HEK293 (cell line): Measurements from ENCODE around the gene DNAJC27.

Experiments used
- CTCF ChIA-PET: fragments of 350-600 bp; formaldehyde crosslinking; extraction: SDS; loops from one replicate; lab custom pipeline; 2021; ENCODE audit warnings: antibody characterized with exemption; lab: Yijun Ruan, JAX
- POLR2A ChIA-PET: fragments of 300-600 bp; formaldehyde crosslinking; extraction: SDS; loops from one replicate; lab custom pipeline; 2020; ENCODE audit warnings: antibody characterized with exemption, inconsistent platforms; lab: Yijun Ruan, JAX
- H3K27ac ChIP-seq: fragments of 200-500 bp; sonication (Bioruptor generic); 2 replicates; pipeline ENCODE4 v1.5.1; 2014; ENCODE audit warnings: low read depth, low read length, control low read depth, inconsistent platforms; ENCODE audit errors: extremely low read depth
- H3K36me3 ChIP-seq, 2 experiments: fragments of 200-500 bp in 1 of 2; sonication (Bioruptor generic) in 1 of 2; 1 replicate in 1 of 2; 2 replicates in 1 of 2; pipeline ENCODE4 v1.5.1; 2014 to 2017; ENCODE audit warnings: inconsistent platforms in 2 of 2, low read length in 2 of 2; ENCODE audit not compliant: control insufficient read depth in 2 of 2, insufficient read depth in 1 of 2
- H3K4me1 ChIP-seq: fragments of 200-500 bp; sonication (Bioruptor generic); 2 replicates; pipeline ENCODE4 v1.5.1; 2014; ENCODE audit warnings: mild to moderate bottlenecking, low read length, inconsistent platforms; ENCODE audit not compliant: control insufficient read depth, insufficient read depth
- H3K4me3 ChIP-seq: 2 replicates; pipeline ENCODE4 v1.5.1; 2011; ENCODE audit warnings: low read depth, mild to moderate bottlenecking, control low read depth, low read length, moderate library complexity
- H3K9me3 ChIP-seq: fragments of 200-500 bp; sonication (Bioruptor generic); 2 replicates; pipeline ENCODE4 v1.5.1; 2014; ENCODE audit warnings: low read depth, low read length, inconsistent platforms; ENCODE audit not compliant: control insufficient read depth, insufficient read depth
- EGR2 ChIP-seq: fragments of 450-650 bp; formaldehyde crosslinking; IDR thresholded peaks from 2 replicates; pipeline ENCODE4 v1.5.1; 2016; ENCODE audit warnings: low read depth, missing biosample characterization, missing genetic modification characterization
- ZBTB20 ChIP-seq: fragments of 450-650 bp; formaldehyde crosslinking; IDR thresholded peaks from 2 replicates; pipeline ENCODE4 v1.5.1; 2016; ENCODE audit warnings: missing biosample characterization, missing genetic modification characterization
- ZBTB21 ChIP-seq: fragments of 450-650 bp; formaldehyde crosslinking; IDR thresholded peaks from 2 replicates; pipeline ENCODE4 v1.5.1; 2017; ENCODE audit warnings: missing biosample characterization, missing genetic modification characterization
- ZEB2 ChIP-seq: fragments of 450-650 bp; formaldehyde crosslinking; IDR thresholded peaks from 2 replicates; pipeline ENCODE4 v1.5.1; 2016; ENCODE audit warnings: missing biosample characterization, missing genetic modification characterization
- ZNF140 ChIP-seq: fragments of 450-650 bp; formaldehyde crosslinking; IDR thresholded peaks from 2 replicates; pipeline ENCODE4 v1.5.1; 2016; ENCODE audit warnings: missing biosample characterization, missing genetic modification characterization
- ZNF169 ChIP-seq: fragments of 450-650 bp; formaldehyde crosslinking; IDR thresholded peaks from 2 replicates; pipeline ENCODE4 v1.5.1; 2016; ENCODE audit warnings: missing biosample characterization, missing genetic modification characterization
- ZNF184 ChIP-seq: fragments of 450-650 bp; IDR thresholded peaks from 2 replicates; pipeline ENCODE4 v1.5.1; 2018; ENCODE audit warnings: missing biosample characterization, mild to moderate bottlenecking, missing genetic modification characterization
- ZNF19 ChIP-seq: fragments of 450-650 bp; formaldehyde crosslinking; IDR thresholded peaks from 2 replicates; pipeline ENCODE4; 2016; ENCODE audit warnings: missing biosample characterization, missing genetic modification characterization, low read depth
- ZNF341 ChIP-seq: fragments of 450-650 bp; formaldehyde crosslinking; IDR thresholded peaks from 2 replicates; pipeline ENCODE4; 2016; ENCODE audit warnings: low read depth, missing biosample characterization, missing genetic modification characterization
- ZNF423 ChIP-seq: fragments of 450-650 bp; formaldehyde crosslinking; IDR thresholded peaks from 2 replicates; pipeline ENCODE4 v1.5.1; 2016; ENCODE audit warnings: missing biosample characterization, missing genetic modification characterization
- ZNF433 ChIP-seq: fragments of 450-650 bp; formaldehyde crosslinking; IDR thresholded peaks from 2 replicates; pipeline ENCODE4 v1.5.1; 2016; ENCODE audit warnings: missing biosample characterization, missing genetic modification characterization, low read depth
- ZNF510 ChIP-seq: fragments of 450-650 bp; formaldehyde crosslinking; IDR thresholded peaks from 2 replicates; pipeline ENCODE4 v1.5.1; 2018; ENCODE audit warnings: mild to moderate bottlenecking, missing genetic modification characterization, missing biosample characterization; ENCODE audit not compliant: insufficient replicate concordance
- ZNF624 ChIP-seq: fragments of 450-650 bp; formaldehyde crosslinking; IDR thresholded peaks from 2 replicates; pipeline ENCODE4 v1.5.1; 2017; ENCODE audit warnings: missing biosample characterization, missing genetic modification characterization
- ZNF704 ChIP-seq: fragments of 450-650 bp; formaldehyde crosslinking; IDR thresholded peaks from 2 replicates; pipeline ENCODE4 v1.5.1; 2016; ENCODE audit warnings: missing biosample characterization, missing genetic modification characterization
- ZNF768 ChIP-seq: fragments of 450-650 bp; formaldehyde crosslinking; IDR thresholded peaks from 2 replicates; pipeline ENCODE4 v1.5.1; 2018; ENCODE audit warnings: missing biosample characterization, mild to moderate bottlenecking, missing genetic modification characterization
- ZNF785 ChIP-seq: fragments of 450-650 bp; formaldehyde crosslinking; IDR thresholded peaks from 2 replicates; pipeline ENCODE4 v1.5.1; 2016; ENCODE audit warnings: missing biosample characterization, missing genetic modification characterization
- ZSCAN5A ChIP-seq: fragments of 450-650 bp; formaldehyde crosslinking; IDR thresholded peaks from 2 replicates; pipeline ENCODE4 v1.5.1; 2016; ENCODE audit warnings: missing biosample characterization, missing genetic modification characterization
- TF ChIP-seq, protein P1 (sequence below): fragments of 450-650 bp; IDR thresholded peaks from 2 replicates; pipeline ENCODE4 v1.5.1; 2018; ENCODE audit warnings: missing biosample characterization, mild to moderate bottlenecking, missing genetic modification characterization
- TF ChIP-seq, protein P2 (sequence below): fragments of 450-650 bp; formaldehyde crosslinking; IDR thresholded peaks from 2 replicates; pipeline ENCODE4 v1.5.1; 2016; ENCODE audit warnings: missing biosample characterization, missing genetic modification characterization

Gene DNAJC27

DNA sequence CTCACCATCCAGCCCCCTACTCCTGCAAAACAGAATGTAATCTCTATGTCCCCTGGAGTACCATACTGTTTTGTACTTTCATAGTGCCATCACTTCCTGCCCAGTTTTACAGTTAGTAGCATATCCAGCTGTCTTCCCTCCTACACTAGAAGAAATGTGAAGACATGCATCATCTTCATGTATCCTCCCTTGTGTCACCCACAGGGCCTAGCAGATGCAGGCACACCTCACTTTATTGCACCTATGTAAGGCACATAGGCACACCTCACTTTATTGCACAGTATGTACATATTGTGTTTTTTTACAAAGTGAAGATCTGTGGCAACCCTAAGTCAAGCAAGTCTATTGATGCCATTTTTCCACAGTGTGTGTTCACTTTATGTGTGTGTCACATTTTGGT, 12.0 kb downstream of the DNAJC27 start:
- H3K4me3 ChIP-seq = no peak overlapping the region
- POLR2A ChIA-PET = no interaction called here
- no peak overlapping the region for H3K27ac ChIP-seq
- peaks cover 56 to 97% of the 10 kb centered on the region in 2 experiments for H3K36me3 ChIP-seq
- TF ChIP-seq ZBTB20 (tag by site-specific recombination) (no peak), ZNF169 (tag by site-specific recombination) (no peak), ZNF184 (tag by site-specific recombination) (no peak)
- TF ChIP-seq, all 188 proteins: peak for 0
- CTCF ChIA-PET = interaction anchor here (1.5 kb wide), 1 partner anchor 16 kb away, joined by 8 read pairs; no protein-coding TSS in a partner anchor
- H3K4me1 ChIP-seq = no peaks in the 10 kb centered on the region
- no peaks in the 10 kb centered on the region for H3K9me3 ChIP-seq

DNA sequence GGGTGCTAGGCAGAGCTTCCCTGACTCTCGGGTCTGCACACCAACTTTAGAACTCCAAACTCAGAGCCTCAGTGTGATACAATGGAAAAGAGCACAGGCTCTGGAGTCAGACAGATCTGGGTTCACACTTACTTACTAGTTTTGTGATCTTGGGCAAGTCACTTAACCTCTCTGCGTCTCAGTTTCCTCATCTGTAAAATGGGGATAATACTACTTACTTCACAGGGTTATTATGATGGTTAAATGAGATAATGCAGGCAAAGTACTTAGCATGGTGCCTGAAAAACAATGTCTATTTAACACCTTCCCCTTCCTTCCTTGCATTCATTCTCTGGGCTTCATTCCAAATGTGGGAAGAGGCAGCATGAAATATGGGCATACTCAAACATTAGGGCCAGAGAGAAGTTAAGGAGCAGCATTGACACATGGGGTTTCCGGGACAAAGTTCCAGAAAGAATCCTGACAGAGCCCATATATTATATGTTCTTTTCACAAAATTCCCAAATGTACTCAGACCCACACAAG, 13.3 kb downstream of the DNAJC27 start:
- H3K27ac ChIP-seq = no peak overlapping the region
- no peaks in the 10 kb centered on the region for H3K9me3 ChIP-seq
- ChIA-PET POLR2A (no interaction called here), CTCF (interaction anchor here (1.5 kb wide), 1 partner anchor 17 kb away, joined by 8 read pairs; no protein-coding TSS in a partner anchor)
- H3K36me3 ChIP-seq = peaks cover 45 to 98% of the 10 kb centered on the region in 2 experiments
- TF ChIP-seq ZNF423 (tag by site-specific recombination) (no peak), EGR2 (no peak)
- H3K4me3 ChIP-seq = no peak overlapping the region
- no peaks in the 10 kb centered on the region for H3K4me1 ChIP-seq

GRCh38 chr2:24957976-24958375, 13.8 kb downstream of the DNAJC27 start:
- no peaks in the 10 kb centered on the region for H3K4me1 ChIP-seq
- ChIA-PET POLR2A (no interaction called here), CTCF (interaction anchor here (0.7 kb wide), 1 partner anchor 407 kb away, joined by 3 read pairs; no protein-coding TSS in a partner anchor)
- TF ChIP-seq, protein P1, sequence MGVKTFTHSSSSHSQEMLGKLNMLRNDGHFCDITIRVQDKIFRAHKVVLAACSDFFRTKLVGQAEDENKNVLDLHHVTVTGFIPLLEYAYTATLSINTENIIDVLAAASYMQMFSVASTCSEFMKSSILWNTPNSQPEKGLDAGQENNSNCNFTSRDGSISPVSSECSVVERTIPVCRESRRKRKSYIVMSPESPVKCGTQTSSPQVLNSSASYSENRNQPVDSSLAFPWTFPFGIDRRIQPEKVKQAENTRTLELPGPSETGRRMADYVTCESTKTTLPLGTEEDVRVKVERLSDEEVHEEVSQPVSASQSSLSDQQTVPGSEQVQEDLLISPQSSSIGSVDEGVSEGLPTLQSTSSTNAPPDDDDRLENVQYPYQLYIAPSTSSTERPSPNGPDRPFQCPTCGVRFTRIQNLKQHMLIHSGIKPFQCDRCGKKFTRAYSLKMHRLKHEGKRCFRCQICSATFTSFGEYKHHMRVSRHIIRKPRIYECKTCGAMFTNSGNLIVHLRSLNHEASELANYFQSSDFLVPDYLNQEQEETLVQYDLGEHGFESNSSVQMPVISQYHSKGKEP = no peak
- TF ChIP-seq ZNF341 (tag by site-specific recombination) = no peak
- no peak for TF ChIP-seq ZNF510 (tag by site-specific recombination)
- TF ChIP-seq ZNF785 (tag by site-specific recombination) = no peak
- no peak for TF ChIP-seq ZNF433 (tag by site-specific recombination)
- TF ChIP-seq ZNF704 (tag by site-specific recombination) = no peak
- TF ChIP-seq ZSCAN5A (tag by site-specific recombination) = no peak
- no peak for TF ChIP-seq ZNF768 (tag by site-specific recombination)
- TF ChIP-seq ZBTB21 = no peak
- TF ChIP-seq, all 188 proteins: peak for 0
- Histone ChIP-seq H3K9me3 (no peaks in the 10 kb centered on the region), H3K4me3 (no peak overlapping the region), H3K27ac (no peak overlapping the region), H3K36me3 (peaks cover 43 to 97% of the 10 kb centered on the region in 2 experiments)

- ChIA-PET CTCF (interaction anchor here (0.7 kb wide), 2 partner anchors 408 to 968 kb away, joined by 3 read pairs; no protein-coding TSS in a partner anchor), POLR2A (interaction anchor here (0.9 kb wide), 1 partner anchor 20 kb away, joined by 3 read pairs; no protein-coding TSS in a partner anchor)
- H3K36me3 ChIP-seq = peaks cover 40 to 97% of the 10 kb centered on the region in 2 experiments
- H3K27ac ChIP-seq = no peak overlapping the region
- H3K9me3 ChIP-seq = no peaks in the 10 kb centered on the region
- no peak overlapping the region for H3K4me3 ChIP-seq
- no peaks in the 10 kb centered on the region for H3K4me1 ChIP-seq
- TF ChIP-seq ZNF19 (tag by site-specific recombination) (no peak), ZEB2 (tag by site-specific recombination) (no peak), ZNF624 (tag by site-specific recombination) (no peak), ZNF140 (tag by site-specific recombination) (no peak)
- TF ChIP-seq, protein P2, sequence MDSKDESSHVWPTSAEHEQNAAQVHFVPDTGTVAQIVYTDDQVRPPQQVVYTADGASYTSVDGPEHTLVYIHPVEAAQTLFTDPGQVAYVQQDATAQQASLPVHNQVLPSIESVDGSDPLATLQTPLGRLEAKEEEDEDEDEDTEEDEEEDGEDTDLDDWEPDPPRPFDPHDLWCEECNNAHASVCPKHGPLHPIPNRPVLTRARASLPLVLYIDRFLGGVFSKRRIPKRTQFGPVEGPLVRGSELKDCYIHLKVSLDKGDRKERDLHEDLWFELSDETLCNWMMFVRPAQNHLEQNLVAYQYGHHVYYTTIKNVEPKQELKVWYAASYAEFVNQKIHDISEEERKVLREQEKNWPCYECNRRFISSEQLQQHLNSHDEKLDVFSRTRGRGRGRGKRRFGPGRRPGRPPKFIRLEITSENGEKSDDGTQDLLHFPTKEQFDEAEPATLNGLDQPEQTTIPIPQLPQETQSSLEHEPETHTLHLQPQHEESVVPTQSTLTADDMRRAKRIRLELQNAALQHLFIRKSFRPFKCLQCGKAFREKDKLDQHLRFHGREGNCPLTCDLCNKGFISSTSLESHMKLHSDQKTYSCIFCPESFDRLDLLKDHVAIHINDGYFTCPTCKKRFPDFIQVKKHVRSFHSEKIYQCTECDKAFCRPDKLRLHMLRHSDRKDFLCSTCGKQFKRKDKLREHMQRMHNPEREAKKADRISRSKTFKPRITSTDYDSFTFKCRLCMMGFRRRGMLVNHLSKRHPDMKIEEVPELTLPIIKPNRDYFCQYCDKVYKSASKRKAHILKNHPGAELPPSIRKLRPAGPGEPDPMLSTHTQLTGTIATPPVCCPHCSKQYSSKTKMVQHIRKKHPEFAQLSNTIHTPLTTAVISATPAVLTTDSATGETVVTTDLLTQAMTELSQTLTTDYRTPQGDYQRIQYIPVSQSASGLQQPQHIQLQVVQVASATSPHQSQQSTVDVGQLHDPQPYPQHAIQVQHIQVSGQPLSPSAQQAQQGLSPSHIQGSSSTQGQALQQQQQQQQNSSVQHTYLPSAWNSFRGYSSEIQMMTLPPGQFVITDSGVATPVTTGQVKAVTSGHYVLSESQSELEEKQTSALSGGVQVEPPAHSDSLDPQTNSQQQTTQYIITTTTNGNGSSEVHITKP = no peak
These were observed 14.5 kb downstream of the DNAJC27 start for GRCh38 chr2:24957221-24957620.
